DMS153 treated with DMSO at 0.1 percent for 48 hours (cell line): ENCODE data around the gene CNPY2.
A peak's percentile ranks its signal among the peaks of the same experiment; 100 is the strongest.
"Not testable (repeated sequence)": the region's sequence is repeated elsewhere in the genome, so short reads cannot be mapped to it uniquely, and the experiment has no call there.

ENCODE experiments used
- DNase-seq: peaks from one replicate; lab custom pipeline; 2025; ENCODE audit not compliant: unreplicated experiment; lab: John Stamatoyannopoulos, UW

The CNPY2 gene

GRCh38 chr12:56333679-56334489, 18.1 kb upstream of the CNPY2 start, which contains the start of gene PAN2:
Gene PAN2, minus strand, starts transcription at chr12:56334000. Its CDS starts 906 bp downstream, at chr12:56333094.
- DNase-seq, result peak; percentile 93

- no peak for DNase-seq
Measured at GRCh38 chr12:56333197-56333678, 17.4 kb upstream of the CNPY2 start.

- no peak for DNase-seq
Measured at GRCh38 chr12:56332512-56333196, 16.9 kb upstream of the CNPY2 start.

- no peak for DNase-seq
Measured at GRCh38 chr12:56330936-56331490, 15.2 kb upstream of the CNPY2 start.

- DNase-seq, result no peak
Measured at GRCh38 chr12:56326533-56326932, 10.7 kb upstream of the CNPY2 start.

GRCh38 chr12:56326126-56326525, 10.3 kb upstream of the CNPY2 start:
- no peak for DNase-seq

GRCh38 chr12:56324206-56324605, 8.4 kb upstream of the CNPY2 start:
- DNase-seq, result no peak

GRCh38 chr12:56321610-56322009, 5.8 kb upstream of the CNPY2 start:
- DNase-seq, result not testable (repeated sequence)

- no peak for DNase-seq
Measured at GRCh38 chr12:56321027-56321426, 5.2 kb upstream of the CNPY2 start.

- DNase-seq, result no peak
Measured at GRCh38 chr12:56317675-56318074, 1.9 kb upstream of the CNPY2 start.

GRCh38 chr12:56315249-56315621, 553 bp downstream of the CNPY2 start:
- no peak for DNase-seq

GRCh38 chr12:56311003-56311402, 4.8 kb downstream of the CNPY2 start:
- DNase-seq, result no peak

- DNase-seq, result no peak
Measured at GRCh38 chr12:56308714-56309113, 7.1 kb downstream of the CNPY2 start.

GRCh38 chr12:56307221-56307965, 8.4 kb downstream of the CNPY2 start:
- DNase-seq, result no peak

- DNase-seq, result no peak
Measured at GRCh38 chr12:56304872-56305590, 10.8 kb downstream of the CNPY2 start.

GRCh38 chr12:56304276-56304675, 11.5 kb downstream of the CNPY2 start:
- DNase-seq, result no peak

GRCh38 chr12:56300644-56301464, 14.9 kb downstream of the CNPY2 start:
- DNase-seq, result peak; percentile 49

- DNase-seq, result peak; percentile 96
Measured at GRCh38 chr12:56299853-56300643, 15.7 kb downstream of the CNPY2 start, which contains the start of gene CS. Gene CS, minus strand, starts transcription at chr12:56300330. Its CDS starts 129 bp downstream, at chr12:56300201.
